OCI-LY3 (cell line): ENCODE data around the gene SLC25A44.
"Not testable (repeated sequence)": the region's sequence is repeated elsewhere in the genome, so short reads cannot be mapped to it uniquely, and the experiment has no call there.

ENCODE experiments used
- H2AFZ ChIP-seq: fragments of 200-600, 300-600 bp; shearing (Covaris generic); 2 replicates; pipeline ENCODE4 v1.6.0; 2014; ENCODE audit warnings: antibody characterized with exemption, low read depth, low read length
- H3K27ac ChIP-seq: fragments of 200-600, 300-600 bp; sonication (generic); 2 replicates; pipeline ENCODE4 v1.5.1; 2014; ENCODE audit warnings: mild to moderate bottlenecking, low read length, moderate library complexity, mixed read lengths
- H3K27me3 ChIP-seq: fragments of 200-600, 300-600 bp; sonication (generic); 2 replicates; pipeline ENCODE4 v1.6.1; 2014; ENCODE audit warnings: low read depth, low read length, mixed read lengths
- H3K36me3 ChIP-seq: fragments of 200-600, 300-600 bp; sonication (generic); replicated peaks from 2 replicates; pipeline ENCODE3; 2014; ENCODE audit warnings: low read depth, low read length, mixed read lengths
- H3K4me1 ChIP-seq: fragments of 300-600, 200-600 bp; sonication (generic); 2 replicates; pipeline ENCODE4 v1.6.1; 2014; ENCODE audit warnings: low read length, mixed read lengths
- H3K4me2 ChIP-seq: fragments of 200-600, 300-600 bp; sonication (generic); 2 replicates; pipeline ENCODE4 v1.6.1; 2014; ENCODE audit warnings: low read length, mixed read lengths
- H3K4me3 ChIP-seq: fragments of 300-600, 200-600 bp; sonication (generic); 2 replicates; pipeline ENCODE4 v1.5.1; 2014; ENCODE audit warnings: antibody characterized with exemption, mild to moderate bottlenecking, low read length, moderate library complexity
- H3K79me2 ChIP-seq: fragments of 300-600, 200-600 bp; shearing (Covaris generic); 2 replicates; pipeline ENCODE4 v1.6.1; 2014; ENCODE audit warnings: mild to moderate bottlenecking, low read length, mixed read lengths
- H3K9ac ChIP-seq: fragments of 300-600, 200-600 bp; shearing (Covaris generic); 2 replicates; pipeline ENCODE4 v1.6.0; 2014; ENCODE audit warnings: mild to moderate bottlenecking, low read length, moderate library complexity
- H3K9me3 ChIP-seq: fragments of 200-600, 300-600 bp; shearing (Covaris generic); 2 replicates; pipeline ENCODE4 v1.6.1; 2014; ENCODE audit warnings: low read length, mixed read lengths; ENCODE audit not compliant: insufficient read depth
- H4K20me1 ChIP-seq: fragments of 200-600, 300-600 bp; sonication (generic); 2 replicates; pipeline ENCODE4 v1.6.1; 2016; ENCODE audit warnings: low read length, mixed read lengths; ENCODE audit not compliant: insufficient read depth
- EZH2phosphoT487 ChIP-seq: fragments of 200-600 bp; shearing (Covaris generic); IDR thresholded peaks from 2 replicates; pipeline ENCODE4 v1.6.1; 2018; ENCODE audit warnings: antibody characterized with exemption, mixed run types, low read depth
- TF ChIP-seq, protein P1 (sequence below): fragments of 200-600, 300-600 bp; sonication (generic); IDR thresholded peaks from 2 replicates; pipeline ENCODE4 v1.5.1; 2014; ENCODE audit warnings: antibody characterized with exemption, low read length, low read depth

Gene SLC25A44

GRCh38 chr1:156176610-156177210 lies 17.2 kb upstream of the SLC25A44 start:
- no peak overlapping the region for H3K27ac ChIP-seq
- H2AFZ ChIP-seq: no peak overlapping the region
- H3K27me3 ChIP-seq: no peaks in the 10 kb centered on the region
- no peaks in the 10 kb centered on the region for H3K9me3 ChIP-seq
- no peak for TF ChIP-seq EZH2phosphoT487
- TF ChIP-seq, protein P1, sequence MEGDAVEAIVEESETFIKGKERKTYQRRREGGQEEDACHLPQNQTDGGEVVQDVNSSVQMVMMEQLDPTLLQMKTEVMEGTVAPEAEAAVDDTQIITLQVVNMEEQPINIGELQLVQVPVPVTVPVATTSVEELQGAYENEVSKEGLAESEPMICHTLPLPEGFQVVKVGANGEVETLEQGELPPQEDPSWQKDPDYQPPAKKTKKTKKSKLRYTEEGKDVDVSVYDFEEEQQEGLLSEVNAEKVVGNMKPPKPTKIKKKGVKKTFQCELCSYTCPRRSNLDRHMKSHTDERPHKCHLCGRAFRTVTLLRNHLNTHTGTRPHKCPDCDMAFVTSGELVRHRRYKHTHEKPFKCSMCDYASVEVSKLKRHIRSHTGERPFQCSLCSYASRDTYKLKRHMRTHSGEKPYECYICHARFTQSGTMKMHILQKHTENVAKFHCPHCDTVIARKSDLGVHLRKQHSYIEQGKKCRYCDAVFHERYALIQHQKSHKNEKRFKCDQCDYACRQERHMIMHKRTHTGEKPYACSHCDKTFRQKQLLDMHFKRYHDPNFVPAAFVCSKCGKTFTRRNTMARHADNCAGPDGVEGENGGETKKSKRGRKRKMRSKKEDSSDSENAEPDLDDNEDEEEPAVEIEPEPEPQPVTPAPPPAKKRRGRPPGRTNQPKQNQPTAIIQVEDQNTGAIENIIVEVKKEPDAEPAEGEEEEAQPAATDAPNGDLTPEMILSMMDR: no peak
- peaks cover 4% of the 10 kb centered on the region for H3K36me3 ChIP-seq
- H3K4me1 ChIP-seq: peaks cover 27% of the 10 kb centered on the region
- no peaks in the 10 kb centered on the region for H4K20me1 ChIP-seq
- no peak overlapping the region for H3K4me2 ChIP-seq
- no peaks in the 10 kb centered on the region for H3K79me2 ChIP-seq
- no peak overlapping the region for H3K9ac ChIP-seq
- no peak overlapping the region for H3K4me3 ChIP-seq

DNA sequence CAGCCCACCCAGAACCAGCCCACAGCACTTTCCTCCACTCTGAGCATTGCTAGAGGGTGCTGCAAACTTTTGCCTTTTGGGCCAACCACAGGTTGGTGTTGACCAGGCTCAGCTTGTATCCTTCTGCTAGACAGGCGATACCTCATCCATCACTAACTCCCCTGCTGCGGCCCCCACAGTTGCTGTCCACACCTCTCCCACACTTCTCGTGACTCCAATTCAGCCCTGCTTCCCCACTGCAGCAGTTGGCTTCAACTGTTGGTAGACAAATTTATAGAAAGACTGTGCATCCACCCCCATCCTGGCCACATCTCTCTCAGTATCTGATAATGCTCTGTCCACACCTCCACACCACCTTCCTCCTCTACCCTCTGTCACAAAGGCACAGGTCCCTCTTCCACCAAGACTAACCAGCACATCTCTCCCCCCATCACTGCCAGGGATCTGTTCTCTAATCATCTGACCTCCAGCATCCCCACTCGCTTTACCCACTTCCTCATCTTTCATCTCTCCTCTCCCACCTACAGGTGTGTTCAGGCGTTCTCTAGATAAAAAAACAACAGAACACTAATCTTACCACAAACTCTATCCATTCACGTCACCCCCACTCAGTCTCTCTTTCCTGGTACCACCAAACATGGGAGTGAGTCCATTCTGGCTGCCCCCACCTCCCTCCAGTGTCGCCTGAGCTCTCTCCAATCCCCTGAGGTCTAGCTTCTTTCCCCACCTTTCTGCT lies 15.8 kb upstream of the SLC25A44 start:
- no peaks in the 10 kb centered on the region for H3K9me3 ChIP-seq
- H3K4me3 ChIP-seq: no peak overlapping the region
- no peaks in the 10 kb centered on the region for H3K27me3 ChIP-seq
- no peak for TF ChIP-seq EZH2phosphoT487
- TF ChIP-seq, protein P1: no peak
- peaks cover 27% of the 10 kb centered on the region for H3K4me1 ChIP-seq
- H3K9ac ChIP-seq: no peak overlapping the region
- H3K27ac ChIP-seq: no peak overlapping the region
- H3K36me3 ChIP-seq: peaks cover 4% of the 10 kb centered on the region
- H3K79me2 ChIP-seq: no peaks in the 10 kb centered on the region
- H4K20me1 ChIP-seq: no peaks in the 10 kb centered on the region
- peak overlapping the region; percentile 26 for H3K4me2 ChIP-seq
- no peak overlapping the region for H2AFZ ChIP-seq

DNA sequence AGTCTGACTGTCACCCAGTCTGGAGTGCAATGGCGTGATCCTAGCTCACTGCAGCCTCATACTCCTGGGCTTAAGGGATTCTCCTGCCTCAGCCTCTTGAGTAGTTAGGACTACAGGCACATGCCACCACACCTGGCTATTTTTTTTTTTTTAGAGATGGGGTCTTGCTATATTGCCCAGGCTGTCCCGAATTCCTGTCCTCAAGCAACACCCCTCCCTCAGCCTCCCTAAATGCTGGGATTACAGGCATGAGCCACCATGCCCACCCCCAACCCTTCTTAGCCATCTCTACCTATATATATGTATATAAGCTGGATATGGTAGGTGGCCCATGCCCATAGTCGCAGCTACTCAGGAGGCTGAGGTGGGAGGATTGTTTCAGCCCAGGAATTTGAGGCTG lies 13.4 kb upstream of the SLC25A44 start:
- no peaks in the 10 kb centered on the region for H3K27me3 ChIP-seq
- H3K79me2 ChIP-seq: no peaks in the 10 kb centered on the region
- TF ChIP-seq, protein P1: no peak
- no peak for TF ChIP-seq EZH2phosphoT487
- no peak overlapping the region for H3K9ac ChIP-seq
- no peak overlapping the region for H3K4me3 ChIP-seq
- peaks cover 2% of the 10 kb centered on the region for H3K36me3 ChIP-seq
- H3K27ac ChIP-seq: no peak overlapping the region
- no peak overlapping the region for H3K4me2 ChIP-seq
- no peaks in the 10 kb centered on the region for H4K20me1 ChIP-seq
- peaks cover 25% of the 10 kb centered on the region for H3K4me1 ChIP-seq
- H3K9me3 ChIP-seq: no peaks in the 10 kb centered on the region
- H2AFZ ChIP-seq: no peak overlapping the region

DNA sequence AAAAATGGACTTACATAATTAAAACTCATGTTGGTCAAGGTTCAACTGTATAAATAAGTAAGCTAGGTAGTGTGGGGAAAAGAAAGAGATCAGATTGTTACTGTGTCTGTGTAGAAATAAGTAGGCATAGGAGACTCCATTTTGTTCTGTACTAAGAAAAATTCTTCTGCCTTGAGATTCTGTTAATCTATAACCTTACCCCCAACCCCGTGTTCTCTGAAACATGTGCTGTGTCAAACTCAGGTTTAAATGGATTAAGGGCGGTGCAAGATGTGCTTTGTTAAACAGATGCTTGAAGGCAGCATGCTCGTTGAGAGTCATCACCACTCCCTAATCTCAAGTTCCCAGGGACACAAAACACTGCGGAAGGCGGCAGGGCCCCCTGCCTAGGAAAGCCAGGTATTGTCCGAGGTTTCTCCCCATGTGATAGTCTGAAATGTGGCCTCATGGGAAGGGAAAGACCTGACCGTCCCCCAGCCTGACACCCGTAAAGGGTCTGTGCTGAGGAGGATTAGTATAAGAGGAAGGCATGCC lies 12.4 kb upstream of the SLC25A44 start:
- not testable (repeated sequence) for H2AFZ ChIP-seq, H3K27ac ChIP-seq, H3K9ac ChIP-seq, H3K36me3 ChIP-seq, H3K4me2 ChIP-seq, H3K4me3 ChIP-seq, H4K20me1 ChIP-seq, H3K27me3 ChIP-seq, H3K79me2 ChIP-seq, H3K9me3 ChIP-seq
- H3K4me1 ChIP-seq: peaks cover 15% of the 10 kb centered on the region

- not testable (repeated sequence) for H3K27ac ChIP-seq, H2AFZ ChIP-seq, H3K4me2 ChIP-seq, H4K20me1 ChIP-seq, H3K9me3 ChIP-seq, H3K36me3 ChIP-seq, H3K9ac ChIP-seq, H3K27me3 ChIP-seq, H3K4me3 ChIP-seq, H3K79me2 ChIP-seq
- peaks cover 15% of the 10 kb centered on the region for H3K4me1 ChIP-seq
Observed at GRCh38 chr1:156182010-156182779, 11.7 kb upstream of the SLC25A44 start.

DNA sequence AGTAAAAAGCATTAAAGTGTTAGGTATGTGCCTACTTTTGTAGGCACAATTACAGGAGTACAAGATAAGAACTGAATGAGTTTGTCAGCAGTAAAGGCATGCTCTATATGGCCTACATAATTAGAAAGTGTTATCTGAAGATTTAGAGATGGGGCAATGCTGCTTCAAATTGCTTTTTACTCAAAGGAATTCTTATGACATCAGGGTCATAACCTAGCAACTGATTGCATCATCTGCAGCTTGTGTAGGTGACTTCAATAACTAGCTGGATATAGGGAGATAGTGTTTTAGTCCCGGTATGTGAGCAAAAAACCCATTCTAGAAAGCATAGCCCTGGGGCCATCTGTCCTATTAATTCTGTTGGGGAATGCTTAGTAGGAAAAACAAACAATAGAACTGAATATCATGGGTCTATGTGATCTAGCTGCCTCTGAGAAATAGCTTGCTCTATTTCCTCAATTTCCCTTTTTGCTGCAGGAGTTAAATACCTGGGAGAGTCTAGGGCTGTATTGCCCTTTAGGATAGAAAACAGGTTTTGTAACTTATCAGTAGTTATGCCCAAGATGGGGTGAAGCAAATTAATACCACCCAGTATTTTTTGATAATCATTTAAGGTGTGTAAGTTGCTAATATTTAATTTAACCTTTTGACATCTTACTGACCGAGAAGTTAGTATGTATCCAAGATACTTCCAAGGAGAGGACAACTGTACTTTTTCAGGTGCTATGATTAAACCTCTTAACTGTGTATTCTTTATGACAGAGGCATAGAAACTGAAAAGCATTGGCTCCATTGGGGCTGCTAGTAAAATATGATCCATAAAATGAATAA lies 7.3 kb upstream of the SLC25A44 start:
- not testable (repeated sequence) for H3K79me2 ChIP-seq, H3K27ac ChIP-seq, H2AFZ ChIP-seq, H3K4me3 ChIP-seq, H3K4me1 ChIP-seq, H3K27me3 ChIP-seq, H3K36me3 ChIP-seq, H3K9ac ChIP-seq, H3K9me3 ChIP-seq, H4K20me1 ChIP-seq, H3K4me2 ChIP-seq
